ENCODE results near the gene BOK. TPM values are rescaled to one million over a fixed set of nuclear protein-coding genes. Genes with fewer than 3 reads are reported as not detected.

The BOK gene
- total RNA-seq, 1 donor from 2014 or later, result 110 TPM

DNA sequence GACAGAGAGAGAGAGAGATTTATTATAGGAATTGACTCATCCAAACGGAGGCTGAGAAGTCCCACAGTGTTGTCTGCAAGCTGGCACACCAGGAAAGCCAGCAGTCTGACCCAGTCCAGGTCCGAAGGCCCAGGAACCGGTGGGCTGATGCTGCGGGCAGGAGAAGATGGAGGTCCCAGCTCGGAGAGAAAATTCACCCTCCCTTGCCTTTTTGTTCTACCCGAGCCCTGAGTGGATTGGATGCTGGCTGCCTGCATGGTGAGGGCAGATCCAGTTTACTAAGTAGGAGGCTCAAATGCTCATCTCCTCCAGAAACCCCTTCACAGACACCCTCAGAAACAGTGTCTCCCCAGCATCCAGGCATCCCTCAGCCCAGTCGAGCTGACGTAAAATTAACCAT is 28.0 kb upstream of the BOK start:
- H3K27me3 Mint-ChIP-seq (ENCODE audit: unreplicated experiment), result peaks cover 2% of the 10 kb centered on the region
- no peak overlapping the region for H3K4me3 Mint-ChIP-seq (ENCODE audit: unreplicated experiment)
- no peak for DNase-seq (ENCODE audit: low spot score)
- H3K27ac Mint-ChIP-seq (ENCODE audit: unreplicated experiment), result no peak overlapping the region
- peaks cover 2% of the 10 kb centered on the region for H3K4me1 Mint-ChIP-seq (ENCODE audit: unreplicated experiment)
- no peak for TF ChIP-seq CTCF (IDR thresholded peaks at IDR 0.05; ENCODE audit: unreplicated experiment)
- peaks cover 6% of the 10 kb centered on the region for H3K36me3 Mint-ChIP-seq (ENCODE audit: low read depth, unreplicated experiment)
- H3K9me3 Mint-ChIP-seq (ENCODE audit: unreplicated experiment), result peaks cover 7% of the 10 kb centered on the region

- peaks cover 3% of the 10 kb centered on the region for H3K36me3 Mint-ChIP-seq (ENCODE audit: low read depth, unreplicated experiment)
- H3K4me1 Mint-ChIP-seq (ENCODE audit: unreplicated experiment), result peaks cover 2% of the 10 kb centered on the region
- no peak for DNase-seq (ENCODE audit: low spot score)
- H3K27me3 Mint-ChIP-seq (ENCODE audit: unreplicated experiment), result peaks cover 2% of the 10 kb centered on the region
- no peak overlapping the region for H3K4me3 Mint-ChIP-seq (ENCODE audit: unreplicated experiment)
- H3K27ac Mint-ChIP-seq (ENCODE audit: unreplicated experiment), result no peak overlapping the region
- H3K9me3 Mint-ChIP-seq (ENCODE audit: unreplicated experiment), result peaks cover 4% of the 10 kb centered on the region
- TF ChIP-seq CTCF (IDR thresholded peaks at IDR 0.05; ENCODE audit: unreplicated experiment), result no peak
Observed at GRCh38 chr2:241531161-241531722, 27.3 kb upstream of the BOK start.

DNA sequence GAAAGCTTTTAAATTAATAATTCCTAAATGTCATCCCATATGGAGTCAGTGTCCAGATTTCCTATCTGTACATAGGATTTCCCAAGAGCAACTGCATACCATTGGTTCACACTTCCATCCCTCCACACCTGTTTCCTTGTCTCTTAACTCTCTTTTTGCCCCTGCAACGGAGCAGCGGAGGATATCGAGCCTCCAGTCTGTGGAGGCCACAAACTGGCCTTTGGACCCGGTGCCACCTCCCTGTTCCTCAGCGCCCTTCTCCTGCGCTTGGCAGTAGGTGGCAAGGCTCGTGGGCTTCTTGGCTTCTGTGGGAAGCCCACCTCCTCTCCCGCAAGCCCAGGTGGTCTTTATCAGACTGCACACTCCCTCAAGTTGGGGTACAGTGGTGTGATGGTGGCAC is 26.4 kb upstream of the BOK start:
- no peak overlapping the region for H3K4me3 Mint-ChIP-seq (ENCODE audit: unreplicated experiment)
- no peaks in the 10 kb centered on the region for H3K36me3 Mint-ChIP-seq (ENCODE audit: low read depth, unreplicated experiment)
- TF ChIP-seq CTCF (IDR thresholded peaks at IDR 0.05; ENCODE audit: unreplicated experiment), result no peak
- no peaks in the 10 kb centered on the region for H3K9me3 Mint-ChIP-seq (ENCODE audit: unreplicated experiment)
- peaks cover 2% of the 10 kb centered on the region for H3K27me3 Mint-ChIP-seq (ENCODE audit: unreplicated experiment)
- H3K27ac Mint-ChIP-seq (ENCODE audit: unreplicated experiment), result no peak overlapping the region
- no peak for DNase-seq (ENCODE audit: low spot score)
- H3K4me1 Mint-ChIP-seq (ENCODE audit: unreplicated experiment), result peaks cover 2% of the 10 kb centered on the region

DNA sequence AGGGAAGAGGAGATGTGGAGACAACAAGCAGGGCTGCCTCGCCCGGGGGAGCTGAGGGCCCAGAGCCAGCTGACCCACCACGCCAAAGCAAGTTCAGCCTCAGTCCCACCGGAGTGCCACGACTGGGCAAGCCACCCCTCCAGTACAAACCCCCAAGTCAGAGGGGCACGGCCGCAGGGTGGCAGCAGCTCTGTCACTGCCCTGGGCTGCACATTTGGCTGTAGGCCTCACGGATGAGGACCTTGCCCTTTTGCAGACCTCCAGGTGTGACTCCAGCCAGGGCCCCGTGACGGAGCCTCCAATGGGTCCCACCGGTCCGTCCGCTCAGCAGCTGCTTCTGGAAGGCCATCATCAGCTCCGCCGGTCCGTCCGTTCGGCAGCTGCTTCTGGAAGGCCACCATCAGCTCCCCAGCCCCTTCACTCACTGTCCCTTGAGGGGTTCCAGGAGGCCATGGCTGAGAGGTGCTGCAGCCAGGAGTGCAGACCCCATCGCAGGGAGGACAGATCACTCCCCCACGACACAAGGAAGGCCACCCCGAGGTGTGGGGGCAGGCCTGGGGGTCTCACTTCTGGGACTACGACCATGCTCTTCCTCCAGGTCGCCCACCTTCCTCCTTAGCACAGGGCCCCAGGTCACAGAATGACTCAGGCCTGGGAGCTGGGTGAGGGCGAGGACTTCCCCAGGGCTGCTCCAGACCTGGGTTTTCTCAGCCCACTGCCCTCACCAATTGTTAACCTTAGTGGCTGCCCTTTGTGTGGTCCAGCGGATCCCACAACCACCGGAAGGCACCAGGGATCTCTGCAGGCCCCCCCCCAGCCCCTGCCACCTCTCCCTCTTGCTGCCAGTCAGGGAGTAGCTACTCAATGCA is 25.6 kb upstream of the BOK start:
- Mint-ChIP-seq H3K36me3 (ENCODE audit: low read depth, unreplicated experiment) (no peaks in the 10 kb centered on the region), H3K27ac (ENCODE audit: unreplicated experiment) (no peak overlapping the region), H3K4me1 (ENCODE audit: unreplicated experiment) (peaks cover 2% of the 10 kb centered on the region), H3K4me3 (ENCODE audit: unreplicated experiment) (no peak overlapping the region), H3K9me3 (ENCODE audit: unreplicated experiment) (no peaks in the 10 kb centered on the region), H3K27me3 (ENCODE audit: unreplicated experiment) (peaks cover 2% of the 10 kb centered on the region)
- DNase-seq (ENCODE audit: low spot score), result no peak
- TF ChIP-seq CTCF (IDR thresholded peaks at IDR 0.05; ENCODE audit: unreplicated experiment), result no peak

DNA sequence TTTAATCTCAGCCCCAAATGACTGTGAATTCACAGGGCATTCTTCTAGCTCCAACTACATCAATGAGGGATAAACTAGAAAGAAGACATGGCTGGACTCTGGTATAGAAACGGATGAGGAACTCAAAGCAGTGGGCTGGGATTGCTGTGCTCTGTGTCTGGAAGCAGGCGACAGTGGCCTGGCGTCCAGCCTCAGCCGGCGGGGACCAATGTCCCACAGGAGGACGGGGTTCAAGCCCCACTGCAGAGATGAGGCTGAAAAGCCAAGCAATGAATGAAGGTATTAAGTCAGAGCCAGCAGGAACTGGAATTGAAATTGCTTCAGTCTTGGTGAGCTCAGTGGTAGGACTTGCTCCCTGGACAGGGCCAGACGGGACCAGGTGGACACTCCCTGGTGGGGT is 24.3 kb upstream of the BOK start:
- Mint-ChIP-seq H3K4me3 (ENCODE audit: unreplicated experiment) (no peak overlapping the region), H3K9me3 (ENCODE audit: unreplicated experiment) (no peaks in the 10 kb centered on the region), H3K27ac (ENCODE audit: unreplicated experiment) (no peak overlapping the region), H3K4me1 (ENCODE audit: unreplicated experiment) (peaks cover 2% of the 10 kb centered on the region), H3K27me3 (ENCODE audit: unreplicated experiment) (peaks cover 7% of the 10 kb centered on the region), H3K36me3 (ENCODE audit: low read depth, unreplicated experiment) (no peaks in the 10 kb centered on the region)
- DNase-seq (ENCODE audit: low spot score), result no peak
- TF ChIP-seq CTCF (IDR thresholded peaks at IDR 0.05; ENCODE audit: unreplicated experiment), result no peak

All from endothelial cell (in vitro differentiated cells).